Lung (tissue), 12 donors: ENCODE results near the gene SLC32A1. TPM values are rescaled to one million over a fixed set of nuclear protein-coding genes. Genes with fewer than 3 reads are reported as not detected.

Experiments
- ATAC-seq: fragments of 200-7000 bp; cut with Tn5 transposase; one replicate; pipeline ENCODE4 v1.9.1; 2020; ENCODE audit warnings: moderate number of reproducible peaks; ENCODE audit not compliant: insufficient read depth, low FRiP score
- DNase-seq, 3 donors: peaks; one replicate each; pipeline ENCODE4 v3.0.0-alpha.2; 2013 to 2017
- H3K27ac ChIP-seq, 2 donors: one replicate each; pipeline ENCODE4 v1.5.1; 2013; ENCODE audit warnings: mild to moderate bottlenecking in 2 of 2, moderate library complexity in 2 of 2, control low read depth in 1 of 2, inconsistent platforms in 1 of 2, low read depth in 1 of 2, low read length in 1 of 2
- H3K27me3 ChIP-seq, 3 donors: one replicate each; pipeline ENCODE4 v1.5.1; 2013; ENCODE audit warnings: low read length in 2 of 3; ENCODE audit not compliant: control insufficient read depth in 3 of 3, insufficient read depth in 3 of 3
- H3K36me3 ChIP-seq, 4 donors: one replicate each; pipeline ENCODE4 v1.5.1; 2013; ENCODE audit warnings: low read length in 4 of 4, mild to moderate bottlenecking in 1 of 4, moderate library complexity in 1 of 4; ENCODE audit not compliant: control insufficient read depth in 4 of 4, insufficient read depth in 4 of 4
- H3K4me1 ChIP-seq, 5 donors: one replicate each; pipeline ENCODE4 v1.5.1; 2013; ENCODE audit warnings: low read length in 5 of 5, mild to moderate bottlenecking in 2 of 5, moderate library complexity in 1 of 5; ENCODE audit not compliant: control insufficient read depth in 5 of 5, insufficient read depth in 5 of 5
- H3K4me3 ChIP-seq: one replicate; pipeline ENCODE4 v1.5.1; 2013; ENCODE audit warnings: mild to moderate bottlenecking, control low read depth, moderate library complexity
- H3K9ac ChIP-seq, 2 donors: one replicate each; pipeline ENCODE4 v1.5.1; 2013; ENCODE audit warnings: low read length in 2 of 2, control low read depth in 1 of 2; ENCODE audit not compliant: insufficient read depth in 1 of 2
- H3K9me3 ChIP-seq, 4 donors: one replicate each; pipeline ENCODE4 v1.5.1; 2013; ENCODE audit warnings: low read length in 3 of 4, mild to moderate bottlenecking in 1 of 4, moderate library complexity in 1 of 4; ENCODE audit not compliant: control insufficient read depth in 4 of 4, insufficient read depth in 3 of 4
- WGBS, 2 donors: extraction: QIAGEN DNeasy Blood & Tissue Kit; methylation state at CpG; one replicate each; pipeline ENCODE4 v1.1.7; 2013; 5-methylcytosine and 5-hydroxymethylcytosine counted together
- polyA plus RNA-seq, 2 donors: library from polyadenylated mRNA; stranded (reverse); fragments of 200-250 nt; gene quantifications; one replicate each; pipeline ENCODE4 v1.2.1, GENCODE V29; 2013
- total RNA-seq, 2 donors: library from RNA; depleted of rRNA in 1 of 2; stranded (reverse); fragments of >200 nt in 1 of 2; gene quantifications; one replicate each; pipeline ENCODE4 v1.2.1, GENCODE V29; 2014 to 2021
- TF ChIP-seq, protein P1 (sequence below): IDR thresholded peaks from 2 replicates; pipeline ENCODE4 v1.5.1; 2012; ENCODE audit warnings: mild to moderate bottlenecking; ENCODE audit errors: control extremely low read depth, extremely low read depth
- donor health status: control.
- donor health status: control.
- donor health status: Bipolar disorder and iron deficiency.
- donor health status: healthy.
- donor health status: DM: yes; HTN: yes; CAD: no.

The SLC32A1 gene
- total and polyA plus RNA-seq, 4 donors, result not detected

DNA sequence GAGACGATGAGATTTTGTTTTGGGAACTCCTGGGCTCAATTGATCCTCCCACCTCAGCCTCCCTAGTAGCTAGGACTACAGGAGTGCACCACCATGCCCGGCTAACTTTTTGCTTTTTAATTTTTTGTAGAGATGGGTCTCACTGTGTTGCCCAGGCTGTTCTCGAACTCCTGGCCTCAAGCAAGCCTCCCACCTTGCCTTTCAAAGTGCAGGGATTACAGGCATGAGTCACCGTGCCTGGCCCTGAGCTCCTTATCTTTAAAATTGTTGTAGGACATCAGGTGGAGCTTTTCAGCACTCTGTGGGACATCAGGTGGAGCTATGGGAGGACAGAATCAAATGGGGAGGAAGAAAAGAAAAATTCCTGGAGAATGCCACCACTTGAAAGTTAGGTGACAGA, 36.7 kb downstream of the SLC32A1 start:
- Histone ChIP-seq H3K4me1 (peaks cover 0 to 1% (median 0%) of the 10 kb centered on the region in 5 donors), H3K27ac (no peak overlapping the region), H3K9ac (no peak overlapping the region), H3K4me3 (no peak overlapping the region), H3K36me3 (peaks cover 30 to 45% (median 39%) of the 10 kb centered on the region in 4 donors), H3K27me3 (no peaks in the 10 kb centered on the region), H3K9me3 (no peaks in the 10 kb centered on the region)
- 93 to 97% methylated on average over 4 of the region's 4 CpGs for WGBS, 2 donors
- DNase-seq (no peak), ATAC-seq (no peak)
- TF ChIP-seq, protein P1, sequence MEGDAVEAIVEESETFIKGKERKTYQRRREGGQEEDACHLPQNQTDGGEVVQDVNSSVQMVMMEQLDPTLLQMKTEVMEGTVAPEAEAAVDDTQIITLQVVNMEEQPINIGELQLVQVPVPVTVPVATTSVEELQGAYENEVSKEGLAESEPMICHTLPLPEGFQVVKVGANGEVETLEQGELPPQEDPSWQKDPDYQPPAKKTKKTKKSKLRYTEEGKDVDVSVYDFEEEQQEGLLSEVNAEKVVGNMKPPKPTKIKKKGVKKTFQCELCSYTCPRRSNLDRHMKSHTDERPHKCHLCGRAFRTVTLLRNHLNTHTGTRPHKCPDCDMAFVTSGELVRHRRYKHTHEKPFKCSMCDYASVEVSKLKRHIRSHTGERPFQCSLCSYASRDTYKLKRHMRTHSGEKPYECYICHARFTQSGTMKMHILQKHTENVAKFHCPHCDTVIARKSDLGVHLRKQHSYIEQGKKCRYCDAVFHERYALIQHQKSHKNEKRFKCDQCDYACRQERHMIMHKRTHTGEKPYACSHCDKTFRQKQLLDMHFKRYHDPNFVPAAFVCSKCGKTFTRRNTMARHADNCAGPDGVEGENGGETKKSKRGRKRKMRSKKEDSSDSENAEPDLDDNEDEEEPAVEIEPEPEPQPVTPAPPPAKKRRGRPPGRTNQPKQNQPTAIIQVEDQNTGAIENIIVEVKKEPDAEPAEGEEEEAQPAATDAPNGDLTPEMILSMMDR, result no peak

DNA sequence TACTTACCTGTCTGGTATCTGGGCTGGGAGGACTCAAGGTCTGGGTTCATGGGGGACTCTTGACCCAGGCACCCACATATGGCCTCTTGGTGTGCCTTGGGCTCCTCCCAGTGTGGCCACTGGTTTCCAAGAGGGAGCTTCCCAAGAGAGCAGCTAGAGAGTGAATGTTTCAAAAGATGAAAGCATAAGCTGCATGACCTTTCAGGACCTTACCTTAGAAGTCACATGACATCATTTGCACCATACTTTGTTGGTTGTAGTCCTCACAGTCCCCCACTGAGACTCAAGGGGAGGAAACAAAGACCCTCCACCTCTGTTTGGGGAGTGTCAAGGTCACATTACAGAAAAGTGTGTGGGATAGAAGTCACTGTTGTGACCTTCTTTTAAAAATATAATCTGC, 37.9 kb downstream of the SLC32A1 start:
- Histone ChIP-seq H3K36me3 (peaks cover 29 to 45% (median 36%) of the 10 kb centered on the region in 4 donors), H3K4me3 (no peak overlapping the region), H3K27me3 (no peaks in the 10 kb centered on the region), H3K4me1 (peaks cover 0 to 1% (median 0%) of the 10 kb centered on the region in 5 donors), H3K9ac (no peak overlapping the region), H3K9me3 (no peaks in the 10 kb centered on the region), H3K27ac (no peak overlapping the region)
- DNase-seq (no peak), ATAC-seq (no peak)
- TF ChIP-seq, protein P1, result no peak

DNA sequence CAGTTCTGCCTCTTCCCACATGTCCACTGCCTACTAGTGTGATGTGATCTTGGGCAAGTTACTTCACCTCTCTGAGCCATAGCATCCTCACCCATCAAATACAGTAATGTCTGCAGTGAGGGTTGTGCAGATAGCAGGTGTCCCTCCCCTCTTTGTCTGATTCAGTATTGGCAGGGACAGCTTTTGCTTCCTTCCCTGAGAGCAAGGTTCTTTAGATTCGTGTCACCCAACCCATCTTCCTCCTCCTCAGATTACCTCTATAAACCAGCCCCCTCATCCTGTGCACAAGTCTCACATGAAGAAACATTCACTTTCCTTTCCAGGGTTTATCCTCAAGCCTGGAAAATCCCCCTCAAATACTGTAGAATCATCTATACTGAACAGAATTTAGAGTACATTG, 39.3 kb downstream of the SLC32A1 start:
- Histone ChIP-seq H3K4me3 (no peak overlapping the region), H3K27ac (no peak overlapping the region), H3K27me3 (no peaks in the 10 kb centered on the region), H3K9me3 (peaks cover 0 to 2% (median 0%) of the 10 kb centered on the region in 4 donors), H3K9ac (no peak overlapping the region), H3K36me3 (peaks cover 30 to 47% (median 38%) of the 10 kb centered on the region in 4 donors), H3K4me1 (no peaks in the 10 kb centered on the region)
- DNase-seq (no peak), ATAC-seq (no peak)
- TF ChIP-seq, protein P1, result no peak
- 64 to 93% methylated on average over 1 of the region's 1 CpG for WGBS, 2 donors
